ENCODE data around the gene CHAF1A. TPM values are rescaled to one million over a fixed set of nuclear protein-coding genes. Genes with fewer than 3 reads are reported as not detected.
A peak's percentile ranks its signal among the peaks of the same experiment; 100 is the strongest.

CHAF1A gene
- total RNA-seq, 2 donors from 2014 or later = 67.9 to 96.7 TPM

DNA sequence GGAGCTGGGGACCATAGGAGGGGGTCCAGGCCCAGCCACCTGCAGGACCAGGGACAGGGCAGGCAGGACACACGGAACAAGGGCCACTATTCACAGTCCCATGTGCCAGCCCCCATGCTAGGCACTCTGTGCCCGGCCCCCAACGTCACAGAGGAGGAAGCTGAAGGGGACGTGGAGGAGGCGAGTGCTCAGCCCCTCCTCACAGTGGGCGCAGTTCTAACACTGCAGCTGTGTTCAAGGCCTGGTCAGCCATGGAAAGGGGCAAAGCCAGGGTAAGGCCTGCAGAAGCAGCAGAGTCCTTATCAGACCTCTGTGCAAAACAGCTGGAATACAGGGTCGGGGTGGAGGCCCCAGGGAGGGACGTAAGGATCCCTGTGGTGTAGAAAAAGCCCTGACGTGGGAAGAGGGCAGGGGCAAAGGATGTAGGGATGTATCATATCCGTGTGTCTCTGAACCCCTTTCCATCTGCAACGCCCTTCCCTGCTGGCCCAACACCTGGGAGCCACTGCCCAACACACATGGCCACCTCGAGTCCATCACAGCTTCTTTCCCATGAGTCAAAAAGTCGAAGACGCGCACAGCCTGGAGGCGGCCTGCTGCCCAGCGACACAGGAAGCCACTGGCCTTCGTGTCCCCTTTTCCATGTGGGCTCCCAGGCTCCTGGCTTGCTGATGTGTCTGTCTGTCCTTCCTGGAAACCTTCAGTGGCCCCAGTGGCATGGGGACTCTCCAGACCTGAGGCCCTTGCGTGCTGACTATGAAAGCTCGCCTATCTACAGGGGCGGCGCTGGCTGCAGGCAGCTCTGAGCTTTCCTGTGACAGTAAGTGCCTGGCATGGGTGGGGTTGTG, 30.1 kb upstream of the CHAF1A start:
- no peak overlapping the region for H3K27ac Mint-ChIP-seq
- peaks cover 25% of the 10 kb centered on the region for H3K4me1 Mint-ChIP-seq
- H3K4me3 Mint-ChIP-seq = no peak overlapping the region

DNA sequence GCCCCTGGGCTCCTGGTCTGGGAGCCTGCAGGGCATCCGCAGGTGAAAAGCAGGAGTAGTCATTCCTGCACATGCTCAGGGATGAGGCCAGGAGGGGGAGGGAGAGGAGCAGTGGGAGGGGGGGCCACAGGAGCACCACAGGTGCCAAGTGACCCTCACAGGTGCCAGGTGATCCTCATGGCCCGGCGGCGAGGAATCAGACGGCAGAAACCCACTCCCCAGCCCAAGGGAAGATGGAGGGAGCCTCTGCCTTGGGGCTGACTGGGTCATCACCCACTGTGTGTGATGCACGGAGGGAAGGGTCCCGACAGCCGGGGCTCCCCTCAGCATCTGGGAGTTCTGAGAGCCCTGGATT, 29.4 kb upstream of the CHAF1A start:
- no peak for ATAC-seq (replicated peaks)

More for the DNA sequence above, 30.1 kb upstream of the CHAF1A start:
- no peaks in the 10 kb centered on the region for H3K9me3 Mint-ChIP-seq
- ATAC-seq (replicated peaks) = no peak
- no peaks in the 10 kb centered on the region for H3K27me3 Mint-ChIP-seq
- peaks cover 44% of the 10 kb centered on the region for H3K36me3 Mint-ChIP-seq (ENCODE audit: low read depth)

DNA sequence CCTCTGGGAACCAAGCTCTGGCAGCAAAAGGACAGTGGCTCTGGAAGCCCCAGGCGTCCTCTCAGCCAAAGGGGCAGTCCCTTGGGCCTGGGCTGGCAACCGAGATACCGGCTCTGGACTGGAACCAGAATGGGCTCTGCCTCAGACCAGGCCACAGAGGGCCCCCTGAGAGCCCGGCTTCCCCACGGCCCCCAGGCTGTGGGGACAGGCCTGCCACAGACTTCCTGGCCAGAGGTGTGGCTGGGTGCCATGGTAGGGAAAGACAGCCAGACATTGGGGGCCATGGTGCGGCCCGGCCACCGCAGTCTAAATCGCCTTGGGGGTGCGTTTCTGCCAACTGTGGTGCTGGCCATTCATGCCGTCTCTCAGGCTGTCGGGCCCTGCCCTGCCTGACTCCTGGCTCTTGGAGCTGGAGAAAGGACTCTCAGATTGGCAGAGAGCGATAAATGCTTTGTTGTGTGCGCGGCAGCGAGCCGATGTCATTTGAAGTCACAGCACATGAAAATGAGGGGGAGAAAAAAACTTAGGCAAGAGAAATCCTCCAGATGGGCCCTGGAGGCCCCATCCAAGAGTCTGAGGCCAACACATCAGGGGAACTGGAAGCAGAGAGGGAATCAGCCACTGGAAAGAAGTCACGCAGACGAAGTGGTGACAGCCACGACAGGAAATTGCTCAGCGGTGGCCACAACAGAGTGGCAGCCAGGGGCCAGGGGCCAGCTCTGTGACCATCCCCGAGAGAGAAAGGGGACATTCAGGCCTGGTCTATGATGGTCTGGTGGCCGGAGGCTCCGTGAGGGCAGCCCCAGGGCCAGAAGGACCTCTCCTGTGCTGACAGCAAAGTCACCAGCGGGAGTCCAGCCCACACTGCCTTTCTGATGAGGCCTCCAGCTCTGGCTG, 28.6 kb upstream of the CHAF1A start:
- H3K36me3 Mint-ChIP-seq (ENCODE audit: low read depth) = peaks cover 33% of the 10 kb centered on the region

More for the DNA sequence above, 29.4 kb upstream of the CHAF1A start:
- Mint-ChIP-seq H3K4me1 (peaks cover 25% of the 10 kb centered on the region), H3K36me3 (ENCODE audit: low read depth) (peaks cover 38% of the 10 kb centered on the region), H3K27ac (no peak overlapping the region), H3K9me3 (no peaks in the 10 kb centered on the region), H3K27me3 (no peaks in the 10 kb centered on the region), H3K4me3 (no peak overlapping the region)

DNA sequence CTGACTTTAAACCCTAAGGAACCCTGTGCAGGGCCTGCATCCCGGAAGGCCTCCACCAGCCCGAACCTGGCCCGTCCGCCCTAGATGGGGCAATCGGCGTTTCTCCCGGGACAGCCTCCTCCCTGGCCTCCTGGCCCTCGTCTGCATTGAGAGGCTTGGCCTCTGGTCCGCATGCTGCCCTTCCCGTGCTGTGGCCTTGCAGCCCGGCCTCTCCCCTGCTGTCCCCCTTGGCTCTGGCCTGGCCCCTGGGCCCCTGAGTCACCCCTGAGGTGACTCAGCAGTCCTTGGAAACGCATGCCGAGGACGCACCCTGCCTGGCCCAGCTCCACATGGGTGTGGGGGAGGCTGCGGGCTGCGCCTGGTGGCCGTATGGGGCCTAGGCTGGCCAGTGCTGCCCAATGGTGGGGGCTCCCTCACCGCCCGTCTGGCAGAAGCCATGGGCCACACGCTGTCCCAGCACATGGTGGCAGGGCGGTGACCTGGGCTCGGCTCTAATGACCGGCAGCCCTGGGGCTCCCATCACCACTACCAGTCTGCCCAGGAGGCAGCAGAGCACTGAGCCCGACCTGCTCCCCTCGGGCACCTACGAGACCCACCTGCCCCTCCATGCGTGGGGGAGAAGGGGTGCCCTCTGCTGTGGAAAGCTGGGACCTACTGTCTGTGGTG, 27.8 kb upstream of the CHAF1A start:
- no peaks in the 10 kb centered on the region for H3K9me3 Mint-ChIP-seq
- peak overlapping the region; percentile 86 for H3K4me3 Mint-ChIP-seq
- peaks cover 25% of the 10 kb centered on the region for H3K4me1 Mint-ChIP-seq
- no peak for ATAC-seq (replicated peaks)
- no peaks in the 10 kb centered on the region for H3K27me3 Mint-ChIP-seq
- H3K27ac Mint-ChIP-seq = peak overlapping the region; percentile 61
- H3K36me3 Mint-ChIP-seq (ENCODE audit: low read depth) = peaks cover 40% of the 10 kb centered on the region

More for the DNA sequence above, 28.6 kb upstream of the CHAF1A start:
- ATAC-seq (replicated peaks) = no peak
- H3K27ac Mint-ChIP-seq = peak overlapping the region; percentile 61
- no peaks in the 10 kb centered on the region for H3K9me3 Mint-ChIP-seq
- peak overlapping the region; percentile 36 for H3K4me3 Mint-ChIP-seq
- H3K27me3 Mint-ChIP-seq = no peaks in the 10 kb centered on the region
- H3K4me1 Mint-ChIP-seq = peaks cover 21% of the 10 kb centered on the region

DNA sequence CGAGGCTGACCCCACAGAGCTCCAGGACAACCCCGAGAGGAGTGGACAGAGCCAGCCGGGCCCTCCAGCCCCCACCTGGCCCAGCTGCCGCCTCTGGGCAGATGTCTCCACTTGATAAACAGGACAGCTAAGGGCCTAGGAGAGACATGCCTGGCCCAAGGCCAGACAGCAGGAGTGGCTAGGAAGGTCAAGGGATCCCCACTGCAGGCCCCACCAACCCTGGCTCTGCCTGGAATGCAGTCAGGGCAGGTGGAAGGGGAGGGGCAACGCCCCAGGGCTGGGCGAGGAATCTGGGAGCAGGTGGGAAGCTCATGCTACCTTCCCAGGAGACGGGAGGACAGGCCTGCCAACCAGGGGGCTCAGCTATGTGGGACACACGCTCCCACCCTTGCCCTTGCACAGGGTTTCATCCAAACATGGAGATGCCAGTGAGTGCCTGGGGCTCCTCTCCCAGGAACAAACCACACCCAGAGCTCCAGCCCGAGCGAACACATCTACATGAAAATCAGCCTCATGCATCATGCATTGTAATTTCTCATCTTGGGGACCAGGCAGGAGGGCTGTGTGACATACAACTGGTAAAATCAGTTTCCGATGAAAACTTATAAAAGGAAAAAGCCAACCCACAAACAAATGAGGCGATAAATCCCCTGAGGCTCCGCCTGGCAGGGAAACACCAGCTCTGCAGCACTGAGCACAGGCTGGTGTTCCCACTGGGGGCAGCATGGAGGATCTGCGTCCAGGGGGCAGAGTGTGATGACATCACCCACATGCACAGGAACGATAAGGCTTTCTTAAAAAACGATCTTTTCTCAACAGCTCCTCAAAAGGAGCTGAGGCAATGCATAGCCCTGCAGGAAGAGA, 27.0 kb upstream of the CHAF1A start:
- Mint-ChIP-seq H3K4me1 (peaks cover 31% of the 10 kb centered on the region), H3K27ac (peak overlapping the region; percentile 76), H3K36me3 (ENCODE audit: low read depth) (peaks cover 48% of the 10 kb centered on the region), H3K9me3 (no peaks in the 10 kb centered on the region), H3K27me3 (no peaks in the 10 kb centered on the region), H3K4me3 (peak overlapping the region; percentile 86)
- ATAC-seq (replicated peaks) = no peak

DNA sequence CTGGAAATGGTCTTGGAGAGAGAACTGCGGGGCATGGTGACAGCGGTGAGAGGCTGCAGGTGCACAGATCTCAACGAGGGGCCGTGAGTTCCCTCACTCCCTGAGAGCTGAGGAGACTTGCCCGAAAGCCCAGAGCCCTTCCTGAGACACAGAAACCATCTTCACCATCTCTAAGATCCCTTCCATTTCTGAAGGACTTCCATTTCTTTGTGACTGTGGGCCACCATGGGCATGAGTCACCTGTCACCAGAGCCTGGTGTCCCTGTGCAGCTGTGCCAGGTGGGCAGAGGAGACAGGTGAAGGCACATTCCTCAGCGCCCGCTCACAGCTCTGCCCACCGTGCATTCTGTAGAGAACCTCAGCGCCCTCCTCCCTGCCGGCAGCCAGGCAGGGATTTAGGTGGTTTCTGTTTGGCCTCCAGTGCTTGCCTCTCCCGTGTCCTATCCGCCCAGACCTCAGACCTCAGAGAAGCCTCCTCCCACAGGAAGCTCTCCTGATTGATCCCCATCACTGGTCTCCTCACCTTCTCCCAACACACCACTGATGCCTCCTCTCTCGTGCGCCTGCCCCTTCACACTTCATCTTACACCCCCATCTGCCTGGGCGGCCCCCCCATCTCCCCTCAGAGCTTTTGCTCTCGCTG, 26.3 kb upstream of the CHAF1A start:
- Mint-ChIP-seq H3K27me3 (no peaks in the 10 kb centered on the region), H3K27ac (peak overlapping the region; percentile 76), H3K4me3 (peak overlapping the region; percentile 86), H3K9me3 (no peaks in the 10 kb centered on the region), H3K4me1 (peaks cover 38% of the 10 kb centered on the region), H3K36me3 (ENCODE audit: low read depth) (peaks cover 45% of the 10 kb centered on the region)
- ATAC-seq (replicated peaks) = no peak

DNA sequence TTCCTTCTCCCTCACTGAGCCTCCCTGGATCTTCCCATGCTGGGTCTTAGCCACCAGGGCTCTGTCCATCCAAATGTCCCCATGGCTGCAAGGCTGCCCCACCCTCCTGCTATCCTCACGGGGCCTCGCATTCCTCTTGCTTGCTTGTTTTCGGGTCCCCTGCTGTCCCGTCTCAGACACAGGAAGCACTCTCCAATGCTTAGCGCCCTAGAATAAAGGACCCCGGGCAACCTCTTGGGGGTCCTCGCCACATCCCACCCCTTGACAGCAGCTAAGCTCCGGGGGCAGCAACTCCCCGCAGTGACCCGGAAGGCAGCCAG, 25.8 kb upstream of the CHAF1A start:
- no peak for ATAC-seq (replicated peaks)
- no peaks in the 10 kb centered on the region for H3K27me3 Mint-ChIP-seq
- peak overlapping the region; percentile 86 for H3K4me3 Mint-ChIP-seq
- H3K9me3 Mint-ChIP-seq = no peaks in the 10 kb centered on the region
- H3K36me3 Mint-ChIP-seq (ENCODE audit: low read depth) = peaks cover 43% of the 10 kb centered on the region
- H3K4me1 Mint-ChIP-seq = peaks cover 41% of the 10 kb centered on the region
- H3K27ac Mint-ChIP-seq = peak overlapping the region; percentile 76

DNA sequence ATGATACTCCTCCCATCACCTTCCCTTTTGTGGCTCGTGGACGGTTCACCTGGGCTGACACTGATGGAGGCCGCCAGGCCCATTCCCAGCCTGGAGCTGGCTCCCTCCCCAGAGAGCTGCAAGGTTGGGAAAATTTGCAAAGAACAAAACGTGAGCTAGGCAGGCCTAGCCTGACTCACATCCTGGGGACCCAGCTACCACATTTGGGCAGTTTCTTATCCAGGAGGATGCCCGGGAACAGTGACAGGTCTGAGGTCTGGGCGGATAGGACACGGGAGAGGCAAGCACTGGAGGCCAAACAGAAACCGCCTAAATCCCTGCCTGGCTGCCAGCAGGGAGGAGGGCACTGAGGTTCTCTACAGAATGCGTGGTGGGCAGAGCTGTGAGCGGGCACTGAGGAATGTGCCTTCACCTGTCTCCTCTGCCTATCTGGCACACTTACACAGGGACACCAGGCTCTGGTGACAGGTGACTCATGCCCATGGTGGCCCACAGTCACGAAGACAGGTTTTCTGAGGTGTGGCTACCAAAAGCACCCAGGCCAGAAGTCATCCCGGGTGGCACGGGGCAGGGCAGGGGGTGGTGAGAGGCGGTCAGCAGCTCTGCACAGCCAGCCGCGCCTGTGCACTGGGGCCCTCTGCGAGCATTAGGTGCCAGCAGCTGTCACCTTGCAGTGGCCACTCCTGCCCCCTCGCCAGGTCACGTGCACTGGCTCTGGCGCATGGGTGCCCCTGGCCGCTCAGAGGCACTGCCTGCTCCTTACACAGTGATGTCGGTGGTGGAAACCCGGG, 25.3 kb upstream of the CHAF1A start:
- peak overlapping the region; percentile 86 for H3K4me3 Mint-ChIP-seq
- no peaks in the 10 kb centered on the region for H3K27me3 Mint-ChIP-seq
- ATAC-seq (replicated peaks) = no peak
- peaks cover 43% of the 10 kb centered on the region for H3K36me3 Mint-ChIP-seq (ENCODE audit: low read depth)
- no peaks in the 10 kb centered on the region for H3K9me3 Mint-ChIP-seq
- H3K27ac Mint-ChIP-seq = peak overlapping the region; percentile 76
- peaks cover 45% of the 10 kb centered on the region for H3K4me1 Mint-ChIP-seq

DNA sequence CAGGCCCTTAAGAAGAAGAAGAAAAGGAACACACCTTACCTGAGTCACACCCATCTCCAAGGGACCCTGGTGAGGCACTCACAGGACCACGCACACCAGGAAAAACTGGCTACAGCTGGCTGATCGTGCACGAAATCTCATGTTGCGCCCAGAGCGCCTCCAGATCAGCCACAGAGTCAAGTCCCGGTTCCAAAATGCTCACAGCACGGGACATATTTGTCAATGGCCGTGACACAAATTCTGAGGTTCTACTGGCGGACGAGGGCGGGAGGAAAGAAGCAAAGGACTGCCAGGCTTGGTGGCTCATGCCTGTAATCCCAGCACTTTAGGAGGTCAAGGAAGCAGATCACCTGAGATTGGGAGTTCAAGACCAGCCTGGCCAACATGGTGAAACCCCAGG, 23.6 kb upstream of the CHAF1A start:
- Mint-ChIP-seq H3K36me3 (ENCODE audit: low read depth) (peaks cover 46% of the 10 kb centered on the region), H3K4me1 (peaks cover 42% of the 10 kb centered on the region), H3K4me3 (peak overlapping the region; percentile 86), H3K27ac (peak overlapping the region; percentile 76), H3K9me3 (no peaks in the 10 kb centered on the region), H3K27me3 (no peaks in the 10 kb centered on the region)
- ATAC-seq (replicated peaks) = no peak

DNA sequence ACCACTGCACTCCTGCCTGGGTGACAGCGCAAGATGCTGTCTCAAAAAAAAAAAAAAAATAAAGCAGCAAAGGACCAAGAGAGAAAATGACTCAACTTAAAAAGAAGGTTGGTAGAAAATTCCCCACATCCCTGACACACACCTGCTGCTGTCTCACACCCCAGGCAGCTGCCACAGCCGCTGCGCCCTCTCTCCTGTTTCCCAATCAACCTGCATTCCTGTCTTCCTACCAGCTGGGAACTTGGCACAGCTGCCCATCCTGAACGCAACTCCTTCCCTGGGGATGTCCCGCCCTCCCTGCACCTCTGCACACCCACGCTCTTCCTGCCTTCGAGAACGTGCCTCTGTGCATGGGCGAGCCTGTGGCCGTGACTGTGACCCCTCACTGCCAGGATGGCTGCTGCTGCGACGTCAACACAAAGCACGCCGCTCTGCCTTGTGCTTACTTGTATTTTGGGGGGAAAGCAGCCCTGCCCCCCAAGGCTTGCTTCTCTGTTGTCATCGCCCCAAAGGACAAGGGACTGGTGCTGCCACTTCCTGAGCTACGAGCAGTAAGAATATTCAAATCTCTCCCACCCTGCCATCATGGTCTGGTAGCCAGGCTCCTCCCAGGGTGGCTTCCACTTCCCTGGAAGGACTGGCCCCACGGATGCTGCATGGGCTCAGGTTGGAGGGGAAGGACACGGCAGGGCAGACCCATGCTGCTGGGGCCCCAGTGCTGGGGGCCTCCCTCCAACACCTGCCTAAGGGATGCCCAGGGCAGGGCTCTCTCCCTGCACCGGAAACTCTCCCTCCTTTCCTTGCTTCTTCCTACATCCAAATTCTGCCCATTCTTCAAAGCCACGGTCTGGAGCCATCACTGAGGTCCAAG, 22.8 kb upstream of the CHAF1A start:
- peak overlapping the region; percentile 86 for H3K4me3 Mint-ChIP-seq
- peak overlapping the region; percentile 76 for H3K27ac Mint-ChIP-seq
- H3K4me1 Mint-ChIP-seq = peaks cover 39% of the 10 kb centered on the region
- no peaks in the 10 kb centered on the region for H3K27me3 Mint-ChIP-seq
- H3K36me3 Mint-ChIP-seq (ENCODE audit: low read depth) = peaks cover 46% of the 10 kb centered on the region
- no peaks in the 10 kb centered on the region for H3K9me3 Mint-ChIP-seq
- peak; percentile 83 for ATAC-seq (replicated peaks)

DNA sequence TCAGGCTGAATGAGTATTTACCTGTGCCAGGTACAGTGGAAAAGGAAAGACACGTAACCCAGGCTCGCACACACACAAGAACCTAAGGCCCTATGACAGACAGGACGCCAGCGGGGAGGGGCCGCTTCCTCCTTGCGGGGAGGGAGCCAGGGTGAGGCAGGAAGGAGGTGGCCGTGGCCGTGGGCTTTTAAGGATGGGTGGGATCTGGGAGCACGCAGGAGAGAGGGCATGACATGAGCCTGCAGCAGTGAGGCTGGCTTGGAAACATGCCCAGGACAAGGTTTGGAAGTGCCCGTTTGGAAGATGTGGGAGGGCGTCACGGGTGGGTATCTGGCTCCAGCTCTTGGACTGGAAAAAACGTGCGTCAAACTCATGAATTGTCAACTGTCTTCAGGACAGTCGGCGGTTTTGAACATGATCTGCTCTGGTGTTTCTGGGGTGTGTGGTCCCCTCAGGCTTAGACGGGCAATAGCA, 22.1 kb upstream of the CHAF1A start:
- peaks cover 39% of the 10 kb centered on the region for H3K4me1 Mint-ChIP-seq
- H3K4me3 Mint-ChIP-seq = peak overlapping the region; percentile 86
- no peaks in the 10 kb centered on the region for H3K27me3 Mint-ChIP-seq
- H3K27ac Mint-ChIP-seq = peak overlapping the region; percentile 76
- H3K36me3 Mint-ChIP-seq (ENCODE audit: low read depth) = peaks cover 50% of the 10 kb centered on the region
- ATAC-seq (replicated peaks) = peak; percentile 67
- H3K9me3 Mint-ChIP-seq = no peaks in the 10 kb centered on the region
